Tongue (tissue), 2 donors: ENCODE data around the gene MYCBPAP. TPM values are rescaled to one million over a fixed set of nuclear protein-coding genes. Genes with fewer than 3 reads are reported as not detected.
A peak's percentile ranks its signal among the peaks of the same experiment; 100 is the strongest.

Experiments
- DNase-seq: peaks from one replicate; pipeline ENCODE4 v3.0.0-alpha.2; 2015
- total RNA-seq: library from RNA; depleted of rRNA; stranded (reverse); fragments of >200 nt; gene quantifications from one replicate; pipeline ENCODE4 v1.2.3, GENCODE V29; 2014

The MYCBPAP gene
- total RNA-seq, 1 donor from 2014 or later: 0.21 TPM

- no peak for DNase-seq
Measured at GRCh38 chr17:50558091-50558490, 49.9 kb downstream of the MYCBPAP start.

DNA sequence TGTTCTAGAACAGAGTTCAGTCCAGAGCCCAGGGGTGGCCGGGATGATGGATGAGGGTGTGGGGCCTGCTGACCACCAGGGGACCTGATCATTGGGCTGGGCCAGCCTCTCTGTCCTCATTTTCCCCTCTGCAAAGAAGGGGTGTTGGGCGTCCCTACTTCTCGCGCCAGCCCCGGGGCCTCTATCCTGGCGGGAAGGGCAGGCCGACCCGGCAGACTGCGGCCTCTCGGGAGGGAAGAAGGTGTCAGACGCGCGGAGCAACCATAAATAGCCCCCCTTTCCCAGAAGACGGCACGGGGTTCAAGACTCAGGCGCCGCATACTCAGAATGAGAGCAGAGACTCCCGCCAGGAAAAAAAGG, 50.3 kb downstream of the MYCBPAP start:
- no peak for DNase-seq

DNA sequence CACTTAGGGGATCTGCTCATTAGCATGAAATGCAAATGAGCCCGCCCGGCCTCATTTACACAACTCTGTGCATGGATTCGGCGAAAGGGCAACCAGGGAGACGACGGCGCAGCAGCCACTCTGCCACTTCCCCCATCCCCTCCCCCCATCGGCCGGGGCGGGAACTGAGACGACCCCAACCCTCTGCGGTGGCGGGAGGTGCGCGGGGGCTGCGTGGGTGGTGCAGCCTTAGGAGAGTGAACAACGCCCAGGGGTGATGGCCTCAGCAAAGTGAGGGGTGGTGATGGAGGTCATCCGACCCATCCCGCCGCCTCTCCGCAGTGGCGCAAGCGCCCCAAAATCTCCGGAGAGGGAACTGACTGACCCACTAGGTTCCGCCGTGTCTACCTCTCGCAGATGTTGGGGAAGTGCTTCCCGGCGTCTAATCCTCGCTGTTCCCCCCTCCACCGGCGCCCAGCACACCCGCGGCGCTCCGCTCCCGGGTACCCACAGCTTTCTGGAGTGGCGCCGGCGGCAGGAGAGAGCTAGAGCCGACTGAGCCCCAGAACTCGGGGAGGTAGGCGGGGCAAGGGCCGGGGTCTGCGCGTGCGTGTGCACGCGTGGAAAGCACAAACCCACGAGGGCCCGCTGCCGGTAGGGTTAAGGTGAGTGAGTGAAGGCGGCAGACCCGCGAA, 50.8 kb downstream of the MYCBPAP start:
- DNase-seq: peak; percentile 35

DNA sequence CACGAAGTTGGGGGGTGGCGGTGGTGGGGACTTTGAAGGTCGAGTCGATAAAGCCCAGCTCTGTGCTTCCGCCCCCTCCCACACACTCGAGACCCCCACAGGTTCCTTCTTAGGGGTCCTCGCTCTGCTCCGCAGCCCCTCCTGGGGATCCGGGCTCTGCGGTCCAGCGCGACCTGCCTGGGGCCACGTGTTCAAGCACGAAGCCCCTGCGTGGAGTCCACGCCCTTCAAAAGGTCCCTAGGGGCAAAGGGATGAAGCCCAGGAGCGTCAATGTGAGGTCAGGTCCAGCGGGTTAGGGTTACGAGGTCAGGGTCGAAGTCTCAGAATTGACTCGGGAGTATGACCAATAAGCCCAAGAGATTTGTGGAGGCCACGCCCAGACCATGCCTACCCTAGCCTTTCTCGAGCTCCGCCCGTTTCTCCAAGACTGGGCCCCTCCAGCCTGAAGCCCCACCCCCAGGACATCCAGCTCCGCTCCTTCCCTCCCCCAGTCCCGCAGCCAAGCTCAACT, 51.5 kb downstream of the MYCBPAP start:
- peak; percentile 82 for DNase-seq

GRCh38 chr17:50560185-50560824, 52.1 kb downstream of the MYCBPAP start, which contains the start of gene CACNA1G:
Gene CACNA1G, plus strand, starts transcription at chr17:50560715. Its CDS starts 745 bp downstream, at chr17:50561460.
- peak; percentile 98 for DNase-seq

DNA sequence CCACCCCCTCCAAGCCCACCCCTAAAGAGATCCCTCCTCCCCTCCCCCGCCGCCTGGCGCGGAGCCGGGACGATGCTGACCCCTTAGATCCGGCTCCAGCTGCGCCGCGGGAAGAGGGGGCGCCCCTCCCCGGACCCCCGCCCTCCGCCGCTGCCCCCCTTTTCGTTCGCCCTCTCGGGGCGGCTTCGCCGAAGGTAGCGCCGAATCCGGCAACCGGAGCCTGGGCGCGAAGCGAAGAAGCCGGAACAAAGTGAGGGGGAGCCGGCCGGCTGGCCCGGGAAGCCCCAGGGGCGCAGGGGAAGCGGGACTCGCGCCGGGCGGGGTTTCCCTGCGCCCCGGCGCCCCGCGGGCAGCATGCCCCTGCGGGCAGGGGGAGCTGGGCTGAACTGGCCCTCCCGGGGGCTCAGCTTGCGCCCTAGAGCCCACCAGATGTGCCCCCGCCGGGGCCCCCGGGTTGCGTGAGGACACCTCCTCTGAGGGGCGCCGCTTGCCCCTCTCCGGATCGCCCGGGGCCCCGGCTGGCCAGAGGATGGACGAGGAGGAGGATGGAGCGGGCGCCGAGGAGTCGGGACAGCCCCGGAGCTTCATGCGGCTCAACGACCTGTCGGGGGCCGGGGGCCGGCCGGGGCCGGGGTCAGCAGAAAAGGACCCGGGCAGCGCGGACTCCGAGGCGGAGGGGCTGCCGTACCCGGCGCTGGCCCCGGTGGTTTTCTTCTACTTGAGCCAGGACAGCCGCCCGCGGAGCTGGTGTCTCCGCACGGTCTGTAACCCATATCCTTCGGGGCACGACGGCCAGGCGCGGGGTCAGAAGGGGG, 52.9 kb downstream of the MYCBPAP start:
- no peak for DNase-seq

DNA sequence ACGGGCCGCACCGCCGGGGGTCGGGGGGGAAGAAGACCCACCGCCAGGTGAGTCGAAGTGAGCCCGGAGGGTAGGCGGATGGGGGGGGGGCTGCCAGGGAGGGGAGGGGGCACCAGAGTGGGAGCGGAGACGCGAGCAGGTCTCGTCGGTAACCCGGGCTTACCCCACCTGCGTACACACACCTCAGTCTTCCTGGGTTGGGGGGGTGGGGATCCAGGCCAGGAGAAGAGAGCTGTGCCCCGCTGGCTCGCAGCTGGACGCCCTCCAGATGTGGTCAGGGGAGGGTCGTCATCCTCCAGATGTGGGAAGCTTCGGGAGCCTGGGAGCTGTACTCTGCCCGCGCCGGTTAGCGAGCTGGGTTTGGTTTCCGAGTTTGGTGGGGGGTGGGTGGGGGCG, 53.5 kb downstream of the MYCBPAP start:
- peak; percentile 23 for DNase-seq

GRCh38 chr17:50562242-50563091, 54.2 kb downstream of the MYCBPAP start:
- DNase-seq: peak; percentile 37

DNA sequence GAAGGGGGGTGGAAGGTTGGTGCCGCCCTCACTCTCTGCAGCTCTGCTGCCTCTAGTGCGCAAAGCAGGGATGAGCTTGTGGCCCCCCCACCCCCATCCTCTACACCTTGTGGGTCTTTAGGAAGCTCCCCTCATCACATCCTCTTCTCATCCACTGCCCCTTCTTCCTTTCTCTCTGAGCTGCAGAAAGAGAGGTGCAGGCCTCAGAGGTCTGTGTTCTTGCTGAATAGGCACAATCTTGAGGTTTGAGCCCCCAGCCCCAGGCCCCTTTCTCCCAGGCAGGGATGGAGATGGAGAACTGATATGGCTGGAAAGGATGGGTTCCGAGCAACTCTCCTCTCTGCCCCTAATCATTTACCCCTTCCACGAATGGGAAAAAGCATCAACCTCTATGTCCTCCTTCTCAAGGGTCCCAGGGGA, 54.9 kb downstream of the MYCBPAP start:
- peak; percentile 28 for DNase-seq

DNA sequence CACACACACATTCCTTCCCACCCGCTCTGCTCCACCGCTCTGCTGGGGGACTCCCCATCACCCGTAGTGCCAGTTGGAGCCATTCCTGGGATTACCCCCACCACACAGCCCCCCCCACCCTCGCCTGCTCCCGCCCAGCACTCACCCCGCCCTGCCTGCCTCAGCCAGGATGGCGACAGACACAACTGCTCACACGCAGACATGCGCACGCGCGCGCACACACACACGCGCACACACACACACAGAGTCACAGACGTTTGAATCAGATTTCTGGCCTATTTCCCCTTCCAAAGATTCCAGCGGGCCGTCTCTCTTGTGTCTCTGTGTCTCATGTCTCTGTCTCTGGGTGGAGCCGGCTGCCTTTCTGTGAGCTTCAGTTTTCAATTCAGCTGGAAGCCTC, 56.7 kb downstream of the MYCBPAP start:
- peak; percentile 89 for DNase-seq

- DNase-seq: peak; percentile 64
Measured at GRCh38 chr17:50565402-50566350, 57.4 kb downstream of the MYCBPAP start.

- DNase-seq: no peak
Measured at GRCh38 chr17:50566886-50567285, 58.6 kb downstream of the MYCBPAP start.

GRCh38 chr17:50568659-50569058, 60.4 kb downstream of the MYCBPAP start:
- no peak for DNase-seq

DNA sequence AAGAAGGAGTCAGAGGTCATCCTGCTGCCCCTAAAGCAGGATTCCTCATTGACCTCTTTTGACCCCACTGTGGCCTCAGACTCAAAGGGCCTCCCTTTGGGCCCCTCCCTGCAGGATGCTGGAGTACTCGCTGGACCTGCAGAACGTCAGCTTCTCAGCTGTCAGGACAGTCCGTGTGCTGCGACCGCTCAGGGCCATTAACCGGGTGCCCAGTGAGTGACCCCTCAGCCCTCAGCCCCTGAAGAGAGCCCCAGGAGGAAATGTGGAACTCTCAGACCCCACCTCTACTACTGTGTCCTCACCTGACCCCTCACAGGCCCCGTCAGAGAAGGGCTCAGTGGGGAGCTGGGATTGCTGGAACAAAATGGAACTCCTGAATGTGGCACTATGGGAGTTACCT, 61.4 kb downstream of the MYCBPAP start:
- DNase-seq: no peak

DNA sequence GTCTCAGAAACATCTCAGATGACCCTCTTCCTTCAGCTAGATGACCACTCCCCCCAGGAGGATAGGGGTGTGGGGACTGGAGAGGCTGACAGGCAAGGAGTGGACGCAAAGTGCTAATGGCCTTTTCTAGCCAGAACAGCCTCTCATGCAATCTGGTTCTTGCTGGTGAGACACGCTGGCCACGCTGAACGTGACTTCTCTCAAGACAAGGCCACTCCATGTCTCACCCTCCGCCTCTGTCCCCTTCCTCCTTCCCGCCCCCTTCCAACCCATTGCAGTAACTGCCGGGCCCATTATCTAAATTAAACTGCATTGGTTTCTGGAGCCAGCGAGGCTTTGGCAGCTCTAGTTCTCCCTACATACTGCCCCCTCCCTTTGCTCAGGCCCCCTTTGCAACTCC, 61.8 kb downstream of the MYCBPAP start:
- no peak for DNase-seq

GRCh38 chr17:50570528-50570927, 62.3 kb downstream of the MYCBPAP start:
- no peak for DNase-seq

DNA sequence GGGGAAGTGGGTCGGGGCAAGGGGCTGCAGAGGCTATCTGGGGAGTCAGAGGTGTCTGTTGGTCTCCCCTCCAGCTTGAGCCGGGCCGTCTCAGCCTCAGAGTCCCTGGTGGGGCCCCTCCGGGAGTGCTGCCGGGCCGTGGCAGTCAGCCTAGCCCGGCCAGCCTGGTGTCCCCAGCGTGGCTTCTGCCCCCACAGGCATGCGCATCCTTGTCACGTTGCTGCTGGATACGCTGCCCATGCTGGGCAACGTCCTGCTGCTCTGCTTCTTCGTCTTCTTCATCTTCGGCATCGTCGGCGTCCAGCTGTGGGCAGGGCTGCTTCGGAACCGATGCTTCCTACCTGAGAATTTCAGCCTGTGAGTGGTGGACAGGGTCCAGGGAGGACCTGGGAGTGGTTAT, 63.4 kb downstream of the MYCBPAP start:
- DNase-seq: no peak

GRCh38 chr17:50572541-50572940, 64.3 kb downstream of the MYCBPAP start:
- DNase-seq: no peak

DNA sequence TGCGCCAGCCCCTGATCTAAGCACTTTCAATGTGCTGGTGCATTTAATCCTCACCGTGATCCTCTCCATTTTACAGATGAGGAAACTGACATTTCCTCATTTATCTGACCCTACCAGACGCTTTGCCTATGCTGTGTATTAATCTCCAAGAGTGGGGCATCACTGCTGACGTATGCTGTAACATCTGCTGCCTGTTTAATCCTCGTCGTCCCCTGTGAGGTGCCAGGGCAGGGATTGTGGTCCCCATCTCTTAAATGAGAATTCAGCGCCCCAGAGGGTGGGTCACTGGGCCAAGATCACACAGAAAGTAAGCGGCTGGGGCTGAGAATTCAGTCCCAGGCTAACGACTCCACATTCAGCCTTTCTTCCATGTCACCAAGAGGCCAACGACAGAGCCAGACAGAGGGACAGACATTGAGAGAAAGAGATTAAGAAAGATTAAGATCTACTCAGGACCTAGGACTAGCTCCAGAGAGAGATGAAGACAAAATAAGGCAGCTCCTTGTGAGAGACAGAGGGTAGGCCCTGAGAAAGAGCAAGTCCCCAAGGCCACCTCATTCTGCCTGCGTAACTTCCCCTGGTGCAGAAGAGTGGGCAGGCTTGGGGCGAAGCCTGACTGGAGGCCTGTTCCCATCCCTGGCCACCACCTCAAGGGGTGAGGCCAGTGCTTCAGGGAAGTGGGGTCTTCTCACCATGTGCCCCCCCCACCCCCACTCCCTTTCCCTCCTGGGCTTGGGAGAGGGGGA, 65.8 kb downstream of the MYCBPAP start:
- no peak for DNase-seq

DNA sequence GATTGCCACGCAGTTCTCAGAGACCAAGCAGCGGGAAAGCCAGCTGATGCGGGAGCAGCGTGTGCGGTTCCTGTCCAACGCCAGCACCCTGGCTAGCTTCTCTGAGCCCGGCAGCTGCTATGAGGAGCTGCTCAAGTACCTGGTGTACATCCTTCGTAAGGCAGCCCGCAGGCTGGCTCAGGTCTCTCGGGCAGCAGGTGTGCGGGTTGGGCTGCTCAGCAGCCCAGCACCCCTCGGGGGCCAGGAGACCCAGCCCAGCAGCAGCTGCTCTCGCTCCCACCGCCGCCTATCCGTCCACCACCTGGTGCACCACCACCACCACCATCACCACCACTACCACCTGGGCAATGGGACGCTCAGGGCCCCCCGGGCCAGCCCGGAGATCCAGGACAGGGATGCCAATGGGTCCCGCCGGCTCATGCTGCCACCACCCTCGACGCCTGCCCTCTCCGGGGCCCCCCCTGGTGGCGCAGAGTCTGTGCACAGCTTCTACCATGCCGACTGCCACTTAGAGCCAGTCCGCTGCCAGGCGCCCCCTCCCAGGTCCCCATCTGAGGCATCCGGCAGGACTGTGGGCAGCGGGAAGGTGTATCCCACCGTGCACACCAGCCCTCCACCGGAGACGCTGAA, 67.5 kb downstream of the MYCBPAP start:
- no peak for DNase-seq
